Embryonic facial prominence (tissue), 1 donor: ENCODE data around the gene BAK1.
"Not testable (repeated sequence)": the region's sequence is repeated elsewhere in the genome, so short reads cannot be mapped to it uniquely, and the experiment has no call there.

Source experiments
- DNase-seq: peaks from one replicate; pipeline ENCODE4 v3.0.0-alpha.2; 2016; ENCODE audit errors: extremely low spot score

BAK1 gene

GRCh38 chr6:33607784-33608161, 27.7 kb upstream of the BAK1 start:
- DNase-seq: no peak

- no peak for DNase-seq
These were observed 27.2 kb upstream of the BAK1 start for GRCh38 chr6:33607126-33607783.

- no peak for DNase-seq
These were observed 26.6 kb upstream of the BAK1 start for GRCh38 chr6:33606642-33607041.

- DNase-seq: no peak
These were observed 25.1 kb upstream of the BAK1 start for GRCh38 chr6:33604941-33605854.

GRCh38 chr6:33602180-33602579, 22.1 kb upstream of the BAK1 start:
- no peak for DNase-seq

- no peak for DNase-seq
These were observed 20.7 kb upstream of the BAK1 start for GRCh38 chr6:33600761-33601160.

GRCh38 chr6:33599413-33599938, 19.4 kb upstream of the BAK1 start:
- no peak for DNase-seq

- DNase-seq: no peak
These were observed 17.7 kb upstream of the BAK1 start for GRCh38 chr6:33597551-33598322.

- not testable (repeated sequence) for DNase-seq
These were observed 16.8 kb upstream of the BAK1 start for GRCh38 chr6:33596894-33597293.

GRCh38 chr6:33595001-33595846, 15.1 kb upstream of the BAK1 start:
- DNase-seq: no peak

GRCh38 chr6:33593414-33593727, 13.3 kb upstream of the BAK1 start:
- DNase-seq: no peak

- no peak for DNase-seq
These were observed 12.7 kb upstream of the BAK1 start for GRCh38 chr6:33592595-33593413.

- no peak for DNase-seq
These were observed 12.2 kb upstream of the BAK1 start for GRCh38 chr6:33592280-33592594.

GRCh38 chr6:33591424-33592032, 11.5 kb upstream of the BAK1 start:
- no peak for DNase-seq

- DNase-seq: no peak
These were observed 10.6 kb upstream of the BAK1 start for GRCh38 chr6:33590531-33591198.

GRCh38 chr6:33589731-33590530, 9.9 kb upstream of the BAK1 start:
- DNase-seq: no peak

GRCh38 chr6:33589392-33589730, 9.3 kb upstream of the BAK1 start:
- no peak for DNase-seq

GRCh38 chr6:33588894-33589293, 8.8 kb upstream of the BAK1 start:
- no peak for DNase-seq

GRCh38 chr6:33587529-33587928, 7.5 kb upstream of the BAK1 start:
- no peak for DNase-seq
